ENCODE data around the gene FTCD.

DNA sequence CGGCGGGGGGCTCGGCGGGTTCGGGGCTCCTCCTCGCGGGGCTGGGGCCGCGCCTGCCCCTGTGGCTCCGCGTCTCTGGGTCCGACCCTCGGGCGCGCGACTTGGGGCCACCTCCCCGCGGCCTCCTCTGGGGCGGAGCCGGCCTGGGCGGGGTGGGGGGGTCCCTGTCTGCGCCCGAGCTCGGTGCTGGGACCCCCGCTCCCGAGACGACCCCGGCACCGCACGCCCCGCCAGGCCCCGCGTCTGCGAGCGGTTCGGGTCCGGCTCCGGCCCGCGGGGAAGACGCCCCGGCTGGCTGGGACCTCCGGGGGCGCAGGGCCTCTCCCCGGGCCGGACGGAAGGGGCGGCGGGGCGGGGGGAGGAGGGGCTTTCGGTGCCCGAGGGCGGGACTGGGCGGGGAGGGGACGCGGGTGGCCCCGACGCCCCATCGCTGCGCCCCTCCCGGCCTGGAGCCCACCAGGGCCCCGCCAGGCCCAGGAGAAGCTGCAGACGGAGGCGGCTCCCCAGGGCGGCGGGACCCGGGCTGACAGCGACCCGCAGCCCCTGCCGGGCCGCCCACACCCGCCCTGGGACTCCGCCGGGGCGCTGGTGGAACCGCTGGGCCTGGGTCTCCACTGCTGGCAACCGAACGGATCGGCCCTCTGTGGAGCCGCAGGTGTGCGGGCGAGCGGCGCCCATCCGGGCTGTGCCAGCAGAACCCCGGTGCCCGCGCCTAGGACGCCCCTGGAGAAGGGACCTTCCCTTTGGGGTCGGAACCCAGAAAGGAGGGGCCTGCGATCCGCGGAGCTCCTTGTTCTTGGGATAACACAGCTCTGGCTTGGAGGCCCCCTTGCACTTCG, 56.9 kb downstream of the FTCD start:
- TF ChIP-seq POLR2A (IDR thresholded peaks at IDR 0.05): no peak
- TF ChIP-seq, protein P1, sequence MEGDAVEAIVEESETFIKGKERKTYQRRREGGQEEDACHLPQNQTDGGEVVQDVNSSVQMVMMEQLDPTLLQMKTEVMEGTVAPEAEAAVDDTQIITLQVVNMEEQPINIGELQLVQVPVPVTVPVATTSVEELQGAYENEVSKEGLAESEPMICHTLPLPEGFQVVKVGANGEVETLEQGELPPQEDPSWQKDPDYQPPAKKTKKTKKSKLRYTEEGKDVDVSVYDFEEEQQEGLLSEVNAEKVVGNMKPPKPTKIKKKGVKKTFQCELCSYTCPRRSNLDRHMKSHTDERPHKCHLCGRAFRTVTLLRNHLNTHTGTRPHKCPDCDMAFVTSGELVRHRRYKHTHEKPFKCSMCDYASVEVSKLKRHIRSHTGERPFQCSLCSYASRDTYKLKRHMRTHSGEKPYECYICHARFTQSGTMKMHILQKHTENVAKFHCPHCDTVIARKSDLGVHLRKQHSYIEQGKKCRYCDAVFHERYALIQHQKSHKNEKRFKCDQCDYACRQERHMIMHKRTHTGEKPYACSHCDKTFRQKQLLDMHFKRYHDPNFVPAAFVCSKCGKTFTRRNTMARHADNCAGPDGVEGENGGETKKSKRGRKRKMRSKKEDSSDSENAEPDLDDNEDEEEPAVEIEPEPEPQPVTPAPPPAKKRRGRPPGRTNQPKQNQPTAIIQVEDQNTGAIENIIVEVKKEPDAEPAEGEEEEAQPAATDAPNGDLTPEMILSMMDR (IDR thresholded peaks at IDR 0.05): no peak
